SJSA1 (cell line): ENCODE measurements around the gene PARPBP. TPM values are rescaled to one million over a fixed set of nuclear protein-coding genes. Genes with fewer than 3 reads are reported as not detected.
"Not testable (repeated sequence)": the region's sequence is repeated elsewhere in the genome, so short reads cannot be mapped to it uniquely, and the experiment has no call there.

Source experiments
- DNase-seq, 2 experiments: peaks; one replicate each; pipeline ENCODE4 v3.0.0-alpha.2; 2015 to 2020; ENCODE audit warnings: low spot score in 2 of 2, low read depth in 1 of 2
- H3K27ac ChIP-seq: fragments of 250-450 bp; sonication (Bioruptor Pico); 2 replicates; pipeline ENCODE4 v1.5.1; 2020; ENCODE audit warnings: mild to moderate bottlenecking, moderate library complexity
- H3K27me3 ChIP-seq: fragments of 250-450 bp; sonication (Bioruptor Pico); replicated peaks from 2 replicates; pipeline ENCODE4 v1.5.1; 2020; ENCODE audit warnings: mild to moderate bottlenecking, moderate library complexity
- H3K36me3 ChIP-seq: fragments of 250-450 bp; sonication (Bioruptor Pico); 2 replicates; pipeline ENCODE4 v1.5.1; 2020; ENCODE audit warnings: mild to moderate bottlenecking
- H3K4me1 ChIP-seq: fragments of 250-450 bp; sonication (Bioruptor Pico); replicated peaks from 2 replicates; pipeline ENCODE4 v1.6.1; 2021; ENCODE audit warnings: mild to moderate bottlenecking
- H3K4me3 ChIP-seq: fragments of 250-450 bp; sonication (Bioruptor Pico); 2 replicates; pipeline ENCODE4 v1.5.1; 2020; ENCODE audit warnings: mild to moderate bottlenecking
- H3K9me3 ChIP-seq: fragments of 250-450 bp; sonication (Bioruptor Pico); replicated peaks from 2 replicates; pipeline ENCODE4 v1.5.1; 2020; ENCODE audit warnings: mild to moderate bottlenecking
- total RNA-seq: library from RNA; depleted of rRNA; stranded (reverse); fragments of >200 nt; shearing (Covaris generic); gene quantifications from 2 replicates; pipeline ENCODE4 v1.2.3, GENCODE V29; 2014; rRNA removed

PARPBP gene
- total RNA-seq, 1 experiment from 2014 or later = 38.5 TPM

- not testable (repeated sequence) for DNase-seq, H3K9me3 ChIP-seq, H3K27ac ChIP-seq, H3K27me3 ChIP-seq, H3K4me3 ChIP-seq, H3K36me3 ChIP-seq, H3K4me1 ChIP-seq
These were observed 120.9 kb downstream of the PARPBP start for GRCh38 chr12:102240859-102241258.

Other genes starting within 250 kb of the PARPBP start
- 12.4 and 13.2 TPM in 2 replicates for gene DRAM1, start 242.6 kb upstream of the PARPBP start, total RNA-seq
- gene WASHC3, start 58.2 kb upstream of the PARPBP start, total RNA-seq = 36.2 and 75.1 TPM in 2 replicates
- 72.9 and 85.3 TPM in 2 replicates for gene NUP37, start 69 bp upstream of the PARPBP start, total RNA-seq
- not detected in 2 replicates for gene PMCH, start 77.7 kb downstream of the PARPBP start, total RNA-seq